Measurements from ENCODE around the gene GPANK1.

GRCh38 chr6:31614075-31614619 lies 50.6 kb downstream of the GPANK1 start:
- TF ChIP-seq CTCF (IDR thresholded peaks at IDR 0.05), result no peak
- TF ChIP-seq POLR2AphosphoS5 (IDR thresholded peaks at IDR 0.05), result no peak
- no peak for TF ChIP-seq POLR2A (IDR thresholded peaks at IDR 0.05)

Measured in upper lobe of left lung (tissue), 4 donors.